ENCODE results near the gene CCNY. TPM values are rescaled to one million over a fixed set of nuclear protein-coding genes. Genes with fewer than 3 reads are reported as not detected.

CCNY gene
- polyA plus RNA-seq, 2 donors: 15.1 TPM

GRCh38 chr10:35377050-35377728 lies 40.9 kb downstream of the CCNY start:
- no peaks in the 10 kb centered on the region for H3K36me3 ChIP-seq (ENCODE audit: control insufficient read depth in 2 of 2, insufficient read depth in 2 of 2, low read length in 1 of 2)
- no peaks in the 10 kb centered on the region for H3K9me3 ChIP-seq (ENCODE audit: control insufficient read depth in 2 of 2, insufficient read depth in 1 of 2, low read depth in 1 of 2, low read length in 1 of 2)
- H3K27ac ChIP-seq (ENCODE audit: low read depth in 2 of 2, low read length in 1 of 2): no peak overlapping the region
- peaks cover 5 to 6% of the 10 kb centered on the region in 2 donors for H3K4me1 ChIP-seq (ENCODE audit: control insufficient read depth in 2 of 2, insufficient read depth in 2 of 2, low read length in 1 of 2)
- no peaks in the 10 kb centered on the region for H3K27me3 ChIP-seq (ENCODE audit: control insufficient read depth in 1 of 2, insufficient read depth in 2 of 2, low read length in 2 of 2)
- no peak overlapping the region for H3K4me3 ChIP-seq (ENCODE audit: low read depth in 1 of 2, low read length in 2 of 2)
- 80% methylated on average over 5 of the region's 5 CpGs for WGBS, 2 donors

- Histone ChIP-seq H3K27ac (ENCODE audit: low read depth in 2 of 2, low read length in 1 of 2) (peak overlapping the region; percentile 38 to 66), H3K36me3 (ENCODE audit: control insufficient read depth in 2 of 2, insufficient read depth in 2 of 2, low read length in 1 of 2) (no peaks in the 10 kb centered on the region), H3K9me3 (ENCODE audit: control insufficient read depth in 2 of 2, insufficient read depth in 1 of 2, low read depth in 1 of 2, low read length in 1 of 2) (no peaks in the 10 kb centered on the region), H3K4me3 (ENCODE audit: low read depth in 1 of 2, low read length in 2 of 2) (no peak overlapping the region), H3K4me1 (ENCODE audit: control insufficient read depth in 2 of 2, insufficient read depth in 2 of 2, low read length in 1 of 2) (peaks cover 2 to 5% of the 10 kb centered on the region in 2 donors), H3K27me3 (ENCODE audit: control insufficient read depth in 1 of 2, insufficient read depth in 2 of 2, low read length in 2 of 2) (no peaks in the 10 kb centered on the region)
- WGBS, 2 donors: 78 to 81% methylated on average over 9 of the region's 9 CpGs
These were observed 42.4 kb downstream of the CCNY start for GRCh38 chr10:35378541-35379210.

- no peaks in the 10 kb centered on the region for H3K9me3 ChIP-seq (ENCODE audit: control insufficient read depth in 2 of 2, insufficient read depth in 1 of 2, low read depth in 1 of 2, low read length in 1 of 2)
- H3K27ac ChIP-seq (ENCODE audit: low read depth in 2 of 2, low read length in 1 of 2): peak overlapping the region; percentile 38 to 66
- H3K4me1 ChIP-seq (ENCODE audit: control insufficient read depth in 2 of 2, insufficient read depth in 2 of 2, low read length in 1 of 2): peaks cover 2 to 5% of the 10 kb centered on the region in 2 donors
- H3K4me3 ChIP-seq (ENCODE audit: low read depth in 1 of 2, low read length in 2 of 2): no peak overlapping the region
- H3K36me3 ChIP-seq (ENCODE audit: control insufficient read depth in 2 of 2, insufficient read depth in 2 of 2, low read length in 1 of 2): no peaks in the 10 kb centered on the region
- WGBS, 2 donors: 60 to 64% methylated on average over 11 of the region's 11 CpGs
- no peaks in the 10 kb centered on the region for H3K27me3 ChIP-seq (ENCODE audit: control insufficient read depth in 1 of 2, insufficient read depth in 2 of 2, low read length in 2 of 2)
These were observed 43.2 kb downstream of the CCNY start for GRCh38 chr10:35379226-35380137.

GRCh38 chr10:35382096-35382495 lies 45.8 kb downstream of the CCNY start:
- no peak overlapping the region for H3K4me3 ChIP-seq (ENCODE audit: low read depth in 1 of 2, low read length in 2 of 2)
- peaks cover 2 to 5% of the 10 kb centered on the region in 2 donors for H3K4me1 ChIP-seq (ENCODE audit: control insufficient read depth in 2 of 2, insufficient read depth in 2 of 2, low read length in 1 of 2)
- no peak overlapping the region for H3K27ac ChIP-seq (ENCODE audit: low read depth in 2 of 2, low read length in 1 of 2)
- H3K27me3 ChIP-seq (ENCODE audit: control insufficient read depth in 1 of 2, insufficient read depth in 2 of 2, low read length in 2 of 2): no peaks in the 10 kb centered on the region
- WGBS, 2 donors: 88 to 90% methylated on average over 8 of the region's 8 CpGs
- no peaks in the 10 kb centered on the region for H3K9me3 ChIP-seq (ENCODE audit: control insufficient read depth in 2 of 2, insufficient read depth in 1 of 2, low read depth in 1 of 2, low read length in 1 of 2)
- H3K36me3 ChIP-seq (ENCODE audit: control insufficient read depth in 2 of 2, insufficient read depth in 2 of 2, low read length in 1 of 2): no peaks in the 10 kb centered on the region

GRCh38 chr10:35384265-35384868 lies 48.1 kb downstream of the CCNY start:
- Histone ChIP-seq H3K36me3 (ENCODE audit: control insufficient read depth in 2 of 2, insufficient read depth in 2 of 2, low read length in 1 of 2) (no peaks in the 10 kb centered on the region), H3K9me3 (ENCODE audit: control insufficient read depth in 2 of 2, insufficient read depth in 1 of 2, low read depth in 1 of 2, low read length in 1 of 2) (peaks cover 0 to 2% of the 10 kb centered on the region in 2 donors), H3K4me3 (ENCODE audit: low read depth in 1 of 2, low read length in 2 of 2) (no peak overlapping the region), H3K4me1 (ENCODE audit: control insufficient read depth in 2 of 2, insufficient read depth in 2 of 2, low read length in 1 of 2) (peaks cover 0 to 5% of the 10 kb centered on the region in 2 donors), H3K27me3 (ENCODE audit: control insufficient read depth in 1 of 2, insufficient read depth in 2 of 2, low read length in 2 of 2) (no peaks in the 10 kb centered on the region), H3K27ac (ENCODE audit: low read depth in 2 of 2, low read length in 1 of 2) (no peak overlapping the region)
- WGBS, 2 donors: 86 to 90% methylated on average over 10 of the region's 10 CpGs

- peaks cover 0 to 5% of the 10 kb centered on the region in 2 donors for H3K4me1 ChIP-seq (ENCODE audit: control insufficient read depth in 2 of 2, insufficient read depth in 2 of 2, low read length in 1 of 2)
- no peak overlapping the region for H3K27ac ChIP-seq (ENCODE audit: low read depth in 2 of 2, low read length in 1 of 2)
- H3K9me3 ChIP-seq (ENCODE audit: control insufficient read depth in 2 of 2, insufficient read depth in 1 of 2, low read depth in 1 of 2, low read length in 1 of 2): peaks cover 0 to 6% of the 10 kb centered on the region in 2 donors
- H3K4me3 ChIP-seq (ENCODE audit: low read depth in 1 of 2, low read length in 2 of 2): no peak overlapping the region
- WGBS, 2 donors: 62 to 65% methylated on average over 5 of the region's 5 CpGs
- H3K36me3 ChIP-seq (ENCODE audit: control insufficient read depth in 2 of 2, insufficient read depth in 2 of 2, low read length in 1 of 2): no peaks in the 10 kb centered on the region
- H3K27me3 ChIP-seq (ENCODE audit: control insufficient read depth in 1 of 2, insufficient read depth in 2 of 2, low read length in 2 of 2): no peaks in the 10 kb centered on the region
These were observed 50.4 kb downstream of the CCNY start for GRCh38 chr10:35386594-35387174.

- no peak overlapping the region for H3K27ac ChIP-seq (ENCODE audit: low read depth in 2 of 2, low read length in 1 of 2)
- peaks cover 0 to 5% of the 10 kb centered on the region in 2 donors for H3K4me1 ChIP-seq (ENCODE audit: control insufficient read depth in 2 of 2, insufficient read depth in 2 of 2, low read length in 1 of 2)
- H3K27me3 ChIP-seq (ENCODE audit: control insufficient read depth in 1 of 2, insufficient read depth in 2 of 2, low read length in 2 of 2): no peaks in the 10 kb centered on the region
- no peaks in the 10 kb centered on the region for H3K36me3 ChIP-seq (ENCODE audit: control insufficient read depth in 2 of 2, insufficient read depth in 2 of 2, low read length in 1 of 2)
- H3K9me3 ChIP-seq (ENCODE audit: control insufficient read depth in 2 of 2, insufficient read depth in 1 of 2, low read depth in 1 of 2, low read length in 1 of 2): peaks cover 0 to 7% of the 10 kb centered on the region in 2 donors
- 58 to 74% methylated on average over 2 of the region's 2 CpGs for WGBS, 2 donors
- H3K4me3 ChIP-seq (ENCODE audit: low read depth in 1 of 2, low read length in 2 of 2): no peak overlapping the region
These were observed 51.5 kb downstream of the CCNY start for GRCh38 chr10:35387768-35388167.

- Histone ChIP-seq H3K4me1 (ENCODE audit: control insufficient read depth in 2 of 2, insufficient read depth in 2 of 2, low read length in 1 of 2) (peaks cover 0 to 5% of the 10 kb centered on the region in 2 donors), H3K36me3 (ENCODE audit: control insufficient read depth in 2 of 2, insufficient read depth in 2 of 2, low read length in 1 of 2) (no peaks in the 10 kb centered on the region), H3K27me3 (ENCODE audit: control insufficient read depth in 1 of 2, insufficient read depth in 2 of 2, low read length in 2 of 2) (no peaks in the 10 kb centered on the region), H3K9me3 (ENCODE audit: control insufficient read depth in 2 of 2, insufficient read depth in 1 of 2, low read depth in 1 of 2, low read length in 1 of 2) (peaks cover 0 to 7% of the 10 kb centered on the region in 2 donors), H3K27ac (ENCODE audit: low read depth in 2 of 2, low read length in 1 of 2) (no peak overlapping the region), H3K4me3 (ENCODE audit: low read depth in 1 of 2, low read length in 2 of 2) (no peak overlapping the region)
These were observed 51.9 kb downstream of the CCNY start for GRCh38 chr10:35388197-35388596.

- no peak overlapping the region for H3K27ac ChIP-seq (ENCODE audit: low read depth in 2 of 2, low read length in 1 of 2)
These were observed 52.4 kb downstream of the CCNY start for GRCh38 chr10:35388682-35389081.

More at GRCh38 chr10:35388682-35389081, 52.4 kb downstream of the CCNY start:
- WGBS, 2 donors: 99 to 100% methylated on average over 1 of the region's 1 CpG
- Histone ChIP-seq H3K4me3 (ENCODE audit: low read depth in 1 of 2, low read length in 2 of 2) (no peak overlapping the region), H3K27me3 (ENCODE audit: control insufficient read depth in 1 of 2, insufficient read depth in 2 of 2, low read length in 2 of 2) (no peaks in the 10 kb centered on the region), H3K4me1 (ENCODE audit: control insufficient read depth in 2 of 2, insufficient read depth in 2 of 2, low read length in 1 of 2) (peaks cover 0 to 5% of the 10 kb centered on the region in 2 donors), H3K36me3 (ENCODE audit: control insufficient read depth in 2 of 2, insufficient read depth in 2 of 2, low read length in 1 of 2) (no peaks in the 10 kb centered on the region), H3K9me3 (ENCODE audit: control insufficient read depth in 2 of 2, insufficient read depth in 1 of 2, low read depth in 1 of 2, low read length in 1 of 2) (peaks cover 0 to 7% of the 10 kb centered on the region in 2 donors)
